ENCODE data around the gene ABCG1. TPM values are rescaled to one million over a fixed set of nuclear protein-coding genes. Genes with fewer than 3 reads are reported as not detected.

The ABCG1 gene
- total and polyA plus RNA-seq, 7 donors: 6.0 to 19.3 (median 11.6) TPM

- no peaks in the 10 kb centered on the region for H3K27me3 ChIP-seq
- no peaks in the 10 kb centered on the region for H3K9me3 ChIP-seq
- H3K36me3 ChIP-seq: no peaks in the 10 kb centered on the region
- 56 to 60% methylated on average over 11 of the region's 11 CpGs for WGBS, 2 donors
- TF ChIP-seq EP300 (IDR thresholded peaks at IDR 0.05): no peak
- peak in 1 of 4 donors; percentile 16 for TF ChIP-seq POLR2AphosphoS5 (IDR thresholded peaks at IDR 0.05)
- peak; percentile 86 for DNase-seq
- peaks cover 0 to 39% (median 29%) of the 10 kb centered on the region in 4 donors for H3K4me1 ChIP-seq
- intact Hi-C loops (cut with DNase I): no loop called here
- no peak overlapping the region for H3K4me3 ChIP-seq
- H3K27ac ChIP-seq: peak overlapping the region in 3 of 4 donors; percentile 22 to 61 (median 59)
These were observed 43.9 kb downstream of the ABCG1 start for GRCh38 chr21:42262831-42263231.

GRCh38 chr21:42263591-42264131 lies 44.7 kb downstream of the ABCG1 start:
- peak overlapping the region in 3 of 4 donors; percentile 22 to 61 (median 59) for H3K27ac ChIP-seq
- peak in 3 of 4 donors; percentile 8 to 53 (median 40) for TF ChIP-seq POLR2AphosphoS5 (IDR thresholded peaks at IDR 0.05)
- TF ChIP-seq CTCF (IDR thresholded peaks at IDR 0.05): no peak
- peak in 1 of 4 donors; percentile 52 for TF ChIP-seq EP300 (IDR thresholded peaks at IDR 0.05)
- WGBS, 2 donors: 68 to 73% methylated on average over 18 of the region's 18 CpGs
- no peak overlapping the region for H3K4me3 ChIP-seq
- intact Hi-C loops (cut with DNase I): no loop called here
- H3K4me1 ChIP-seq: peaks cover 0 to 37% (median 29%) of the 10 kb centered on the region in 4 donors
- no peaks in the 10 kb centered on the region for H3K27me3 ChIP-seq
- H3K9me3 ChIP-seq: no peaks in the 10 kb centered on the region
- H3K36me3 ChIP-seq: no peaks in the 10 kb centered on the region
- peak; percentile 76 for DNase-seq

GRCh38 chr21:42264245-42265195 lies 45.6 kb downstream of the ABCG1 start:
- Histone ChIP-seq H3K27ac (peak overlapping the region in 1 of 4 donors; percentile 59), H3K27me3 (no peaks in the 10 kb centered on the region), H3K9me3 (no peaks in the 10 kb centered on the region), H3K4me3 (no peak overlapping the region), H3K36me3 (no peaks in the 10 kb centered on the region), H3K4me1 (peaks cover 0 to 37% (median 29%) of the 10 kb centered on the region in 4 donors)
- no peak for DNase-seq
- 79 to 87% methylated on average over 13 of the region's 13 CpGs for WGBS, 2 donors
- intact Hi-C loops (cut with DNase I): no loop called here
- TF ChIP-seq POLR2AphosphoS5 (IDR thresholded peaks at IDR 0.05) (no peak), CTCF (IDR thresholded peaks at IDR 0.05) (no peak), POLR2A (IDR thresholded peaks at IDR 0.05) (no peak), EP300 (IDR thresholded peaks at IDR 0.05) (no peak)

- Histone ChIP-seq H3K9me3 (no peaks in the 10 kb centered on the region), H3K27ac (no peak overlapping the region), H3K4me1 (peaks cover 0 to 37% (median 29%) of the 10 kb centered on the region in 4 donors), H3K4me3 (no peak overlapping the region), H3K36me3 (no peaks in the 10 kb centered on the region), H3K27me3 (no peaks in the 10 kb centered on the region)
- TF ChIP-seq POLR2AphosphoS5 (IDR thresholded peaks at IDR 0.05) (no peak), EP300 (IDR thresholded peaks at IDR 0.05) (no peak), CTCF (IDR thresholded peaks at IDR 0.05) (no peak), POLR2A (IDR thresholded peaks at IDR 0.05) (no peak)
- intact Hi-C loops (cut with DNase I): no loop called here
- no peak for DNase-seq
- WGBS, 2 donors: 77 to 87% methylated on average over 12 of the region's 12 CpGs
These were observed 46.4 kb downstream of the ABCG1 start for GRCh38 chr21:42265231-42265812.
